ENCODE measurements around the gene TPBGL.

Gene TPBGL

DNA sequence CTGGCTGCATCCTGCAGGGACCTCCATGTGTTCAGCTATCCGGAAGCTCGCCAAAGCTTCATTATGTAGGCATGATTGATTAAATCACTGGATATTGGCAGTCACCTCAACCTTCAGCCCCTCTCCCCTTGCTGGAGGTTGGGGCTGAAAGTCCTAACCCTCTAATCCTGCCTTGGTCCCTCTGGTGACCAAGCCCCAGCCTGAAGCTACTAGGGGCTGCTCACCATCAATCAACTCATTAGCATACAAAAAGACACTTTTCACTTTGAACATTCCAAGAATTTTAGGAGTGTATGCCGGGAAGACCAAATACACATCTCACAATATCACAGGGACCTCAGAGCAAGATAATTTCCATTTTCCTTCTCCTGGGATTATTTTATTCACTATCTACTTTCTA lies 38.8 kb upstream of the TPBGL start:
- no peak for DNase-seq (ENCODE audit: extremely low read depth, low read depth)
- TF ChIP-seq, protein P1, sequence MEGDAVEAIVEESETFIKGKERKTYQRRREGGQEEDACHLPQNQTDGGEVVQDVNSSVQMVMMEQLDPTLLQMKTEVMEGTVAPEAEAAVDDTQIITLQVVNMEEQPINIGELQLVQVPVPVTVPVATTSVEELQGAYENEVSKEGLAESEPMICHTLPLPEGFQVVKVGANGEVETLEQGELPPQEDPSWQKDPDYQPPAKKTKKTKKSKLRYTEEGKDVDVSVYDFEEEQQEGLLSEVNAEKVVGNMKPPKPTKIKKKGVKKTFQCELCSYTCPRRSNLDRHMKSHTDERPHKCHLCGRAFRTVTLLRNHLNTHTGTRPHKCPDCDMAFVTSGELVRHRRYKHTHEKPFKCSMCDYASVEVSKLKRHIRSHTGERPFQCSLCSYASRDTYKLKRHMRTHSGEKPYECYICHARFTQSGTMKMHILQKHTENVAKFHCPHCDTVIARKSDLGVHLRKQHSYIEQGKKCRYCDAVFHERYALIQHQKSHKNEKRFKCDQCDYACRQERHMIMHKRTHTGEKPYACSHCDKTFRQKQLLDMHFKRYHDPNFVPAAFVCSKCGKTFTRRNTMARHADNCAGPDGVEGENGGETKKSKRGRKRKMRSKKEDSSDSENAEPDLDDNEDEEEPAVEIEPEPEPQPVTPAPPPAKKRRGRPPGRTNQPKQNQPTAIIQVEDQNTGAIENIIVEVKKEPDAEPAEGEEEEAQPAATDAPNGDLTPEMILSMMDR (IDR thresholded peaks at IDR 0.05; ENCODE audit: low read depth, low read length), result no peak

DNA sequence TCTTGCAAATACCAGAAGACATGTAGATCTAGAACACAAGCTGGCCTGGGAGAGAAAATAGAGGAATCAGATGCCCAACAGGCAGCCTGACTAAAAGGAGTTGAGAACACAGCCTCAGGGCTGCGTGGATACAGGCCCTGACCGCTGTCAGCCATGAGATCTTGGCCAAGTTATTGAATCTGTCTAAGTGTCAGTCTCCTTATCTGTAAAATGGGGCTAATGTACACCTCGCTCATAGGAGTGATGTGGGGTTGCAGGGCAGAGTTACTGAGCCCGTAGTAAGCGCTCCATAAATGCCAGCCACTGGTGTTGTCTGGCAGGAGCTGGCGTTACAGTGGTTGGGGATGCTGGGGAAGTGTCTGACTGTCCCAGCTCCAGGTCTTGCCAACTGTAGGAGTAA lies 38.4 kb upstream of the TPBGL start:
- DNase-seq (ENCODE audit: extremely low read depth, low read depth), result no peak

DNA sequence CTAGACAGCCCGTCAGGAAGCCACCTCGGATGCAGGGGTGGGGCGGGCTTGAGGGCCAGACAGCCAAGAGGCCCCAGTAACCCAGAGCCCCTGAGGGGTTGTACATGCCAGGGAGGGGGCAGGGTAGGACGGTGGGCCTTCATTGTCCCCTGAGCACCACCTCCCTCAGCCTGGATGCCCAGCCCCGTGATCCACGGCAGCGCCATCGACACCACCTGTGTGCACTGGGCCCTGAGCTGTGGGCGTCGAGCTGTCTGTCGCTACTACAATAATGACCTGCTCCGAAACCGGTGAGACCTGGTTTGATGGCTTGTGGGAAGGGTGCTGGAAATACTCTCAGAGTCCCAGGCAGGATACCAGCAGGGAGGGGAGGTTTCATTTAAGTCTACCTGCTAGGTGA lies 37.4 kb upstream of the TPBGL start:
- DNase-seq (ENCODE audit: extremely low read depth, low read depth), result no peak
- TF ChIP-seq, protein P1 (IDR thresholded peaks at IDR 0.05; ENCODE audit: low read depth, low read length), result no peak

More for the DNA sequence above, 38.4 kb upstream of the TPBGL start:
- TF ChIP-seq, protein P1 (IDR thresholded peaks at IDR 0.05; ENCODE audit: low read depth, low read length), result no peak

DNA sequence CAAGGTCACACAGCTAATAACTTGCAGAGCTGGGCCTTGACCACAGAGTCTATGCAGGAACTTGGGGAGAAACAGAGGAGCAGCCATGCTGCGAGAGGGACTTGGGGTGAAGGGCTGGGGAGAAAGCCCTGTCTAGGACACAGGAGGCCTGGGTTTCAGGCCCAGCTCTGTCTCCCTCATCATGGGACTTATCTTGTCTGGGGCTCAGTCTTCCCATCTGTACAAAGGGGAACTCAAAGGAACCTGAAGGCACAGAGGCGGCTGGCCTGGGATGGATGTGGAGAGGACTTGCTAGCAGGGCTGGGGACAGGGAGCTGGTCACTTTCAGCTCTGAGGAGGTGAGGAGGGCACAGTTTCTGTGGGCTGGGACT lies 36.9 kb upstream of the TPBGL start:
- TF ChIP-seq, protein P1 (IDR thresholded peaks at IDR 0.05; ENCODE audit: low read depth, low read length), result no peak
- DNase-seq (ENCODE audit: extremely low read depth, low read depth), result no peak

DNA sequence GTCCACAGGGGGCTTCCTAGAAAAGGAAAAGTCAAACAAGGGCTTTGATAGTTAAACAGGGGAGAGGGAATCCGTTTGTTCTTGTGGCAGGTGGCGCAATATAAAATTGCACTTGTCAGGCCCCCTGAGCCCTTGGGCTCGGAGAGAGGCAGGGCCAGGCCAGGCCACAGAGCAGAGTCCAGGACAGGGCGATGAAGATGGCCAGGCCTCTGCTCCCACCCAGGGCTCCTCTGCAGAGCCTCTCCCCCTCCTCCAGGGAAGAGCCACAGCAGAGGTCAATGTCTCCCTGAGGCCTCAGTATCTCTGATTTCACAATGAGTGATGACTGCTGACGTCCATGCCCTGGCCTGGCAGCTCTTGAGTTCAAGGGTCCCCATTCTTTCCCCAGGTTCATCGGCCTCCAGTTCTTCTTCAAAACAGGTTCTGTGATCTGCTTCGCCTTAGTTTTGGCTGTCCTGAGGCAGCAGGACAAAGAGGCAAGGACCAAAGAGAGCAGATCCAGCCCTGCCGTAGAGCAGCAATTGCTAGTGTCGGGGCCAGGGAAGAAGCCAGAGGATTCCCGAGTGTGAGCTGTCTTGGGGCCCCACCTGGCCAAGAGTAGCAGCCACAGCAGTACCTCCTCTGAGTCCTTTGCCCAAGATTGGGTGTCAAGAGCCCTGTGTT lies 36.4 kb upstream of the TPBGL start:
- no peak for DNase-seq (ENCODE audit: extremely low read depth, low read depth)
- TF ChIP-seq, protein P1 (IDR thresholded peaks at IDR 0.05; ENCODE audit: low read depth, low read length), result no peak

DNA sequence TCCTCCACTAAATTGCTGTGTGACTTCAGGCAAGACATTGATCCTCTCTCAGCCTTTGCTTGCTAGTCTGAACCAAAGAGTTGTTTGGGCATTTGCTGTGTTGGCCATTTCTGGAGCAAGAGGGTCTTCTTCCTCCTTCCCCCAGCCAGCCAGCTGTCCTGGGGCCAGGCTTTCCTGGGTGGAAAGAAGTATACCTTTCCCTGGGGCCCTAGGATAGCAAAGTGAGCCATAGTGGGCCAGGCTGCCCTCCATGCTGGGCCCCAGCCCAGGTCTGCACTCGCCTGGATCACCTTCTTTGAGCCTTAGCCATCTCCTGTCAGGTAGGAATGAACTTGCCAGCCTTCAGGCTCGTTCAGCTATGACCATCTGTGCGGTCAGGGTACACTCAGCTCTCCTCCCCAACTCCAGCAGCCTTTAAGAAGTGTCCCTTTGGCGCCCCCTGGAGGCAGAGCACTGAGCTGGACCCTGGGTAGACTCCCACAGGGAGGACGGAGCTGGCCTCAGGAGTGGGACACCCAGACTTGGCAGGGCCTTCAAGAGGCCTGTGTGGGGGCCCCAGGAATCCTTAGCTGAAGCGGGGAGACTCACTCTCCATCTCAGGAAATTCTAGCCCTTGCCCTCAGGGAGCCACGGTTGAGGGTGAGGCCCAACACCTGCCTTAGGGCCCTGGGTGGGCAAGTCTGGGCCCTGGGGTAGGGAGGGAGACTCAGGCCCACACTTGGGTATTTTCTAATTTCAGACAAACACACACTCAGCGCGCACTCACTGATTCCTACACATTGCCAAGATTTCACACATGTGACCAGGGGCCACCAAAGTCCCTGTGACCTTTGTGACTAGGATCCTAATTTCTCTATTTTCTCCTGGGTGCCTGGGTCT lies 35.6 kb upstream of the TPBGL start:
- TF ChIP-seq, protein P1 (IDR thresholded peaks at IDR 0.05; ENCODE audit: low read depth, low read length), result peak; percentile 92
- peak; percentile 40 for DNase-seq (ENCODE audit: extremely low read depth, low read depth)

DNA sequence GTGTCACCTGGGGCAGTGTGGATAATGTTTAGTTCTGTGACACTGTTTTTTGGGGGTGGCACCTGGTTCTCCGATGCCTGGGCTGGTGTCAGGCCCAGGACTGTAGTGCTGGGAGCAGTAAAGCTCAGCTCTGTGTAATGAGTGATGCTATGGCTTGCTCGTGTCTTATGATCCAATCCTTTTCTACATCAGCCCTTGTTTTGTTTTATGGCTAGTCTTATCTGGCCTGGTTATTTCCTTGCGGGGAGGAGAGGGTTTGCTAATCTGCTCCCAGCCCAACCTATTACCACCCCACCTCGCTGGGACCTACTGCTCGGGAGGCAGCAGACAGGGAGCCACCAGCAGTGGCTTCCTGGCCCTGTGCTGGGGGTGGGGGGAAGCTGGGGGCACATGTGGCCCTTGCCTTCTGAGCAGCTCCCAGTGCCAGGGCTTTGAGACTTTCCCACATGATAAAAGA lies 35.0 kb upstream of the TPBGL start:
- no peak for DNase-seq (ENCODE audit: extremely low read depth, low read depth)
- TF ChIP-seq, protein P1 (IDR thresholded peaks at IDR 0.05; ENCODE audit: low read depth, low read length), result no peak
